Measurements from ENCODE around the gene NUMB.

- TF ChIP-seq CTCF (IDR thresholded peaks at IDR 0.05; ENCODE audit: low read depth, low read length) (no peak), EZH2phosphoT487 (IDR thresholded peaks at IDR 0.05; ENCODE audit: low read depth) (no peak)
Measured at GRCh38 chr14:73240816-73241480, 217.4 kb downstream of the NUMB start.

All from OCI-LY3 (cell line).